Fibroblast of gingiva (primary cell): Measurements from ENCODE around the gene SDHAF4.
"Not testable (repeated sequence)": the region's sequence is repeated elsewhere in the genome, so short reads cannot be mapped to it uniquely, and the experiment has no call there.

Source experiments
- DNase-seq: peaks from one replicate; pipeline ENCODE4 v3.0.0-alpha.2; 2011; ENCODE audit warnings: low read depth

Gene SDHAF4

GRCh38 chr6:70566751-70567382 lies at the start of gene SDHAF4:
TSS of gene SDHAF4 (plus strand) at chr6:70566930. CDS start at chr6:70566941, 11 bp downstream.
- peak; percentile 84 for DNase-seq

- no peak for DNase-seq
These were observed 48.0 kb upstream of the SDHAF4 start for GRCh38 chr6:70518723-70519122.

DNA sequence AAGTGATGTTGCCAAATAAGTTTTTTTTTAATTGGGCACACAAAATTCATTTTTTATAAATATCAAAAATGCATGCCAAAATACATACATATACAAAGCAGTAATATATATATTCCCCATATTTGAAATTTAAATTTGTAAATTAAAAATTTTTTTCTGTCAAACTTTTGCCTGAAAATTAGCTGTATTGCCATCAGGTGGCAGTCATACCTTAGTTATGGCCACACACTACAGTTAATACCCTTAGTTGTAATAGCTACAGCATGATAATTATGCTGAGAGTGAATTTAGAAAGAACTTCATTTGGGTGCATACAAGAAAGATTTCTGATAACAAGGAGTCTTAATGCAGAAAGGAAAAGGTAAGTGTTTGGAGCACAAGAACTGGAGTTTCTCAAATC lies 46.2 kb upstream of the SDHAF4 start:
- peak; percentile 1 for DNase-seq

DNA sequence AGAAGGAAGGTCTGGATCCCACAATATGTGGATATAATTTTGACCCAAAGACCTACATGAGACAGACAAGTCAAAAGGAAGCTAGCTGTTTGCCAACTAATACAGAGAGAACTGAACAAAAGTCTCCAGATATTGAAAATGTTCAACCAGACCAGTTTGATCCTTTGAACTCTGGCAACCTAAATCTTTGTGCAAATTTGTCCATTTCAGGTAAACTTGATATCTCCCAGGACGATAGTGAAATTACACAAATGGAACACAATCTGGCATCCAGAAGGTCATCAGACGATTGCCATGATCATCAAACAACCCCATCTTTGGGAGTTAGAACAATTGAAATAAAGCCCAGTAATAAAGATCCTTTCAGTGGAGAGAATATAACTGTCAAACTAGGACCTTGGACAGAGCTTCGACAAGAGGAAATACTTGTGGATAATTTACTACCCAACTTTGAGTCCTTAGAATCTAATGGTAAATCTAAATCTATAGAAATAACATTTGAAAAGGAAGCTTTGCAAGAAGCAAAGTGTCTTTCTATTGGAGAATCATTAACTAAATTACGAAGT lies 41.9 kb upstream of the SDHAF4 start:
- DNase-seq = no peak

DNA sequence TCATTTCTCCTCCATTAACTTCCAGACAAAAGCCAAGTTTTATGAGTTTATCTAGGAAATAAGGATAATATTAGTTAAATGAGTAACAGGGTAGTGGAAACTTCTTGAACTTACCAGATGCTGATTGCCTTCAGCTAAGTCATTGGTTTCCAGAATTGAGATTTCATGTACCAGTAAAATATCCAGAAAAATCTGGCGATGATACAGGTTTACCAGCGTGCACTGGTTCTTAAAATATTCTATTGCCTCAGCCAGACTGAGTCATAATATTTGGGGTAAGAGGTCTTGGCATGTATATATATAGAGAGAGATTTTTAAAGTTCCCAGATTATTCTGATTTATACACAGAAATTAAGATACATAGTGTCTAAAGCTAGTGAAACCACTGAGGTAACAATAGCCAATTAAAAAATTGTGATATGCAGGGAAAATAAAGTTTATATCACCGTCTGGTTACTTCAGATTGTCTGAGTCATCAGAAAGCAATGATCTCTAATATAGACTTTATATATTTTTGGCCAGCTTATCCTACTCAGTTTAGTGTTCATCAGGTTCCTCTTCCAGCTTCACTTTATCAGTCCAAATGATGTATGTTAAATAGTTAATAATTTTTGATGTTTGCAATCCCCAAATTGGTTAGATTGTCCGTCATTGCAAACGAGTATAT lies 39.5 kb upstream of the SDHAF4 start:
- DNase-seq = peak; percentile 72

DNA sequence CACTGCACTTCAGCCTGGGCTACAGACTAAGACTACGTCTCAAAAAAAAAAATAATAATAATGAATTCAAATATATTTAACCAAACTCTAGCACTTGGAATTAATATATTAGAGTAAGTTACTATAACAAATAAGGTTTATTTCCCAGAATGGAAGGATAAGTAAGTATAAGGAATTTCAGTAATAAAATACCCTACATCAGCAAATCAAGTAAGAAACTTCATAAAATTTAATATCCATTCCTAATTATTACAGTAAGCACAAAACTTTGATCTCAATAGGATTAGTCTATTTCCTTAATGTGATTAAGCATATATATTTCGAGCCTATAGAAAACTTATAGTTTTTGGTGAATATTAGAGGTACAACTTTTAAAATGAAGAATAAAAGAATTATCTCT lies 36.7 kb upstream of the SDHAF4 start:
- DNase-seq = no peak

DNA sequence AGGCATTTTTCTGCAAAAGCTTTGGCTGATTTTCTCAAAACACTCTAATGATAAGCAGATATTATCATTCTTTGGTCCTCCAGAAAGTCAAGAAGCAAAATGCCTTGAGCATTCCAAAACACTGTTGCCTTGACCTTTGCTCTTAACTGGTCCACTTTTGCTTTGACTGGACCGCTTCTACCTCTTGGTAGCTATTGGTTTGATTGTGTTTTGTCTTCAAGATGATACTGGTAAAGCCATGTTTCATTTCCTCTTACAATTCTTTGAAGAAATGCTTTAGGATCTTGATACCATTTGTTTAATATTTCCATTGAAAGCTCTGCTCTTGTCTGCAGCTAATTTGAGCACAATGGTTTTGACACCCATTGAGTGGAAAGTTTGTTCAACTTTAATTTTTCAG lies 35.6 kb upstream of the SDHAF4 start:
- no peak for DNase-seq

DNA sequence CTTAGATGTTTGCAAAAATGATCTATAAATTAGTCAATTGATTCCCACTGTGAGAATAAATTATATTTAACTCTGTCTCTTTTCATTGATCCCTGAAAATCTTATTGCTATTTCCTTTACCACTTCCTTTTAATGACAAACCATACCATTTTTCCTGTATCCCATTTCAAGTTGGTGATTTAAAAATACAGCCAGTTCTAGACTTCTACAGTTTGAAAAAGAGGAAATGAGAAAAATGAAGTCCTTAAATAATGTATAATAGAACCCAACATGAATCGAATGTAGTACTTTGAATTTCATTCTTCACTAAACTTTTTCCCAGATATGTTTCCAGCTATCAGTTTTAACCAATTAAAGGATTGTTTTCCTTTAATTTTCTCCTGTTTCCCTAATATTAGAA lies 29.5 kb upstream of the SDHAF4 start:
- no peak for DNase-seq

GRCh38 chr6:70538376-70538775 lies 28.4 kb upstream of the SDHAF4 start:
- DNase-seq = no peak

DNA sequence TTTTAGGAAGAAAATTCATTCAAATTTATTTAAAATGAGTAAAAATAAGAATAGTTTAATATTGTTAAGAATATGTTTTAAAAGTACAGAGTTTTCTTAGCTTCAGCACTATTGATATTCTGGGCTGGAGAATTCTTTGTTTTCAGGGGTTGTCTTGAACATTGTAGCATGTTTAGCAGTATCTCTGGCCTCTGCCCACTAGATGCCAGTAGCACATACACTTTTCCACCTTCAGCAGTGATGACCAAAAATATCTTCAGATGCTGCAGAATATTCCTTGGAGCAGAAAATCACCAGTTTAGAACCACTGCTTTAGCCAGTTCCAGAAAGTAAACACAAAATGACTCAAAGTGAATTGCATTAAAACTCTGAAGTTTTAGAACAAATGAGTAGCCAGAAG lies 19.4 kb upstream of the SDHAF4 start:
- DNase-seq = peak; percentile 26

GRCh38 chr6:70547905-70548304 lies 18.8 kb upstream of the SDHAF4 start:
- no peak for DNase-seq

GRCh38 chr6:70549327-70549726 lies 17.4 kb upstream of the SDHAF4 start:
- DNase-seq = no peak

DNA sequence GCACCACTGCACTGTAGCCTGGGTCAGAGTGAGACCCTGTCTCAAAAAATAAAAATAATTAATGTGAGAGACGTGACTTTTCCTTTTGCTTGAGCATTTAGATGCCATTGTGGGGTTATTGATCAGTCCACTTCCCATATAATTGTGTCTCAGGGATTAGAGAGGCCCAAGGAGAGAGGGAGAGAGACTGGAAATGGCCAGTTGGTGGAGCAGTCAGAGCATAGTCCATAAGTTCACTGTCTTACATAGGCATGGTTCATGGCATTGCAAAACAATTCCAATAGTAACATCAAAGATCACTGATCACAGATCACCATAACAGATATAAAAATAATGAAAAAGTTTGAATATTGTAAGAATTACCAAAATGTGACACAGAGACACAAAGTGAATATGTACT lies 15.2 kb upstream of the SDHAF4 start:
- no peak for DNase-seq

GRCh38 chr6:70552286-70552940 lies 14.3 kb upstream of the SDHAF4 start:
- not testable (repeated sequence) for DNase-seq

- no peak for DNase-seq
These were observed 13.8 kb upstream of the SDHAF4 start for GRCh38 chr6:70552974-70553373.

DNA sequence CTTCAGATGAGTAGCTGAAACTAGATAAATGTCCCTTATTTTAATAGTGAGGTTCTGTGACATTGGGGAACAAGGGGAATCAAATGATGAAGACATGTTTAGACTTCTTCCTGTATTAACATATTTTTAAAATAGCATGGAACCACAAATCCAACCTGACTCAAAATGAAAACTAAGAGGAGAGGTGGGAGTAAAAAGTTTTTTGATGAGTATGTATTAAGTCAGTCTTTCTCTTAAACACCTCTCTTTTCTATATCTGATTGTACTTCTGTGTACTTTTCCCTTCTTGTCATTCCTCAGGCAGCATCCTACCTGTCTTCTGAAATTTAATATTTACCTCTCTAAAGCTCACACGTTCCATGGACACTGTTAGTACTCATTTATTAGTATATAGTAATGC lies 8.7 kb upstream of the SDHAF4 start:
- no peak for DNase-seq

- not testable (repeated sequence) for DNase-seq
These were observed 4.3 kb upstream of the SDHAF4 start for GRCh38 chr6:70562401-70562800.

GRCh38 chr6:70563530-70563929 lies 3.2 kb upstream of the SDHAF4 start:
- DNase-seq = peak; percentile 80

DNA sequence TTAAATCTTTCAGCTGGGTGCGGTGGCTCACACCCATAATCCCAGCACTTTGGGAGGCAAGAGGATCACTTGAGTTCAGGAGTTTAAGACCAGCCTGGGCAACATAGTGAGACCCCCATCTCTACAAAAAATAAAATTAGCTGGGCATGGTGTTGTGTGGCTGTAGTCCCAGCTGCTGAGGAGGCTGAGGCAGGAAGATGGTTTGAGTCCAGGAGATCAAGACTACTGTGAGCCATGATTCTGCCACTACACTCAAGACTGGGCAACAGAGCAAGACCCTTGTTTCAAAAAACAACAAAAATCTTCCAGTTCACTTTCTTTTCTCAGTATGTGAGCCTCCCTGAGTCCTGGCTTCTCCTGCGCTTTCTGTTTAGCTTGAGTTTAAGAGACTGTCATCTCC lies 7.9 kb downstream of the SDHAF4 start:
- DNase-seq = no peak

DNA sequence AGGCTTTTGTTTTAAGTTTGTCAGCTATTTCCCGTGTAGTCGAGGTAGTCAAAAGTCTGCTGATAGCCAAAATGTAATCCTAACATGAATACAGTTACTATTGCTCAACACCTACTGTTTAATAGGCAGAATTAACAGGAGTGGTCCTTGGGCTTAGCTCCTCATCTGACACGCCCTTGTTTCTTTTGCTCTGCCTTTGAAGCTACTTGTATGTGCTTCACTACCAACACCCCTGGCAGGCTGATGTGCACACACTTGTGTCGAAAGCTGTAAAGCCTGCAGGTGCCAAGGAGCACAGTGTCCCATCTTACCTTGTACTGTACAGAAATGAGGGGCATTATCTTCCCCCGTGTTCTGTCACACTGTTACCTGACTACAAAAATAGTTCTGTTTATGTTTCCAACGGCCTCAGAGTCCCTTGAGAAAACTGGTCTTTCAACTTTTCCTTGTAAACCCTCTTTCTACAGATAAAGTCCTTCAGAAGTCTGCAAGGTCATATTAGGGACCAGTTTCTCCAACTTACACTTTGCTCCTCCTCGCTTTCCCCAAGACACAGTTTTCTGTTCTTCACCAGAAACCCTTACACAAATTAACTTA lies 9.3 kb downstream of the SDHAF4 start:
- no peak for DNase-seq

DNA sequence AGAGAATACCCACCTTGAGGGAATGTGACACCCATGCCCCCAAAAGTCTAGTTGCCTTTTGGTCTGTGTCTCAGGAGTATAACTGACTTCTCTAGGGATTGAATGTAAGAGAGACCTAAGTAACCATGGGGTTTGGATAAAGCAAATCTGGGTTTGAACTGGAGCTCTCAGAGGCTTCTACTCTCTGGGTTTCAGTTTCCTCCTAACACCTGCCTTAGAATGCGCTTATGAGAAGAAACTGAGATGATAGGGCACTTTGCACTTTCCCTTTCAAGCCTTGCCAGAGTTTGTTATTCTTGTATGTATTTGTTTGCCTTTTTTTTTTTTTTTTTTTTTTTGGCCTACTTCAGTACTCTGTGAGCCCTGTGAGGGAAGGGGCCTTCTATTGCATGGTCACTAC lies 19.4 kb downstream of the SDHAF4 start:
- no peak for DNase-seq

- no peak for DNase-seq
These were observed 23.7 kb downstream of the SDHAF4 start for GRCh38 chr6:70590400-70590799.
